GM19240 (cell line): ENCODE results near the gene HYLS1.
"Not testable (repeated sequence)": the region's sequence is repeated elsewhere in the genome, so short reads cannot be mapped to it uniquely, and the experiment has no call there.

Experiments
- DNase-seq: peaks from one replicate; pipeline ENCODE4 v3.0.0; 2011; ENCODE audit warnings: low spot score; ENCODE audit not compliant: insufficient read length

Gene HYLS1

DNA sequence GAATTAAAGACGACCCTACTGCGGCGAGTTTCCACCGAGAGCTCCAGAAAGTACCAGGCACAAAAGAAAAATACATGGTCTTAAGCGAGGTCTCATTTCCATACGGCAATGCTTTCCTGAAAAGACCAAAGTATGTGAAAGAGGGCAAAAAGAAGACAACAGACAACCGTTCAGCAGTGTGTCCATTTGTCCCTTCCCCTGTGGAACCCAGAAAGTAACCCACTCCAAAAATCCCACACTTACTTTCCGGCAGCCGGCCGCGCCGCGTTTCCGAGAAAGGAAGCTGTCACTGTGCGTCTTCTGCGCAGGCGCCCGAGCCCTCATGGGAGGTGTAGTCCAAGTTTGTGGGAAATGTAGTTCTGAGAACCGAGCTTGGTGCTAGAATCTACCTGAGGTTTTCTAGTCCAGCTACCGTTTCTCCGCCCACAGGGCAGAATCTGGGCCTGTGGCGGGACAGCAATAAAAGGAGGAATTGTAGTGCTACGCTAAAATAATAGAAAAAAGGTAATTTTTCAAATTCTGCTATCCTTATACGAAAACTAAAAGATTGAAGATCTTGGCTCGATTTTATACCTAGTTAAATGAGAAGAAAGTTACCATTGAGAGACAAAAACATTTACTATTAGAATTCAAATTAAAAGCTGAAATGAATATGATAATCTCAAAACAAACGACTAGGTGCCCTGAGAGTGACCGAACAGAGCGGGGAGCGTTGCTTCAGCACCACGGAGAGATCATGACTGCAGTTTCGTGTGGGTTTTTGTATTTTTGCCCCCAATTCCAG lies 15.7 kb downstream of the HYLS1 start, which contains the start of gene PUS3:
TSS of gene PUS3 (minus strand) at position 280 of the 784 bp plus-strand sequence. CDS start 6,922 bp downstream, outside the sequence.
- DNase-seq = peak; percentile 75

DNA sequence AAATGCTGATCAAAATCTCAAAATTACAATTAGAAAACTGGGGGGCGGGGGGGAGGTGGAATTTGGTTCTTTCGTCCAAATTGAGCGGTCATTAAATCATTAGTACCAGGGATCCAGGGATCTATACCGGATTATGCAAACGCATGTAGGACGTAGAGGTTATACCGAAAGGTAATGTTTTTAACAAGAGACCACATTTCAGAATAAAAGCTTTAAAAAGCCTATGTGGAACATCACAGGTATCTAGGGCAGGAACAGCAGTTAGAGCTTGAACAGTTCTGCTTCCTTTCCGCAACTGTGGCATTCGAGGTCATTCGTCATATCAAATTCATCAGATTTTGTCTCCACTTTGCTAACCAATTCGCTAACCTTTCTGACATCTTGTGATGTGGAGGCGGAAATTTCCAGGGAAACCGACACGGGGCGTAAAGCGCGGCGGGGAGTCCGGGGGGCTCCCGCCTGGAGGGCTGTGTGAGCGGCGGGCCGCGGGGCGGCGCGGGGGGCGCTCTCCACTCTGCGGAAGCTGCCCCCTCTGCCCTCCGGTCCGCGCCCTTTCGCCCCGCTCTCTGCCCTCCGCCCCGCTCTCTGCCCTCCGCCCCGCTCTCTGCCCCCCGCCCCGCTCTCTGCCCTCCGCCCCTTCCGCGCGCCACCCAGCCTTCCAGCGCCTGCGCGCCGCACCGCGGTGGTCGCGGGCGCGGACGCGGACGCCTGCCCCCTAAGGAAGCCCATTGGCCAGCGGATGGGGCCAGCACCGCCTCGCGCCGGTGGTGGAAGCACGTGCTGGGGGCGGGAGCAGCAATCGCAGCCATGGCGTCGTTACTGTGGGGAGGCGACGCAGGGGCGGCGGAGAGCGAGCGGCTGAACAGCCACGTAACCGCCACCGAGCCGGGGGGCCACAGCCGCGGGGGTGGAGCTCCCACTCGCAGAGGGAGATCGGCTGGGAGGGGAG lies 16.5 kb downstream of the HYLS1 start, which contains the start of gene DDX25:
TSS of gene DDX25 (plus strand) at position 798 of the 949 bp plus-strand sequence. CDS start at position 808, 10 bp downstream.
- DNase-seq = no peak

DNA sequence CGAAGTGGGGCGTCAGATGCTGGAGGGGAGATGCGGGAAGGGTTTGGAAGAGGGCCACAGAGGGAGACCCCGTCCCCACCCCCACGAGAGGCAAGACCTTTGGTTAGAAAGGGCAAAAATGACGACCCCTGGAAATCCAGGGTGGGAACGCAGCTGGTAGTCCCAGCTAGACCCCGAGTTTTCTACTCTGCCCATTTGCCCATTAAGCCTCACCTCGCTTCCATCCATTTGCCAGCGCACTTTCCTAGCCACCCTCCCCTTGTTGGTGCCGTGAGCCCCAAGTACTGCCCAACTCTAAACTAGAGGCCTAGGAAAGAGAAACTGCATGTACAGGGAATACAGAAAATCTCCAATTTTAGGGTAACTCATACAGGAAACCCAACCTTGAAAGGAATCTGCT lies 17.2 kb downstream of the HYLS1 start:
- DNase-seq = no peak

DNA sequence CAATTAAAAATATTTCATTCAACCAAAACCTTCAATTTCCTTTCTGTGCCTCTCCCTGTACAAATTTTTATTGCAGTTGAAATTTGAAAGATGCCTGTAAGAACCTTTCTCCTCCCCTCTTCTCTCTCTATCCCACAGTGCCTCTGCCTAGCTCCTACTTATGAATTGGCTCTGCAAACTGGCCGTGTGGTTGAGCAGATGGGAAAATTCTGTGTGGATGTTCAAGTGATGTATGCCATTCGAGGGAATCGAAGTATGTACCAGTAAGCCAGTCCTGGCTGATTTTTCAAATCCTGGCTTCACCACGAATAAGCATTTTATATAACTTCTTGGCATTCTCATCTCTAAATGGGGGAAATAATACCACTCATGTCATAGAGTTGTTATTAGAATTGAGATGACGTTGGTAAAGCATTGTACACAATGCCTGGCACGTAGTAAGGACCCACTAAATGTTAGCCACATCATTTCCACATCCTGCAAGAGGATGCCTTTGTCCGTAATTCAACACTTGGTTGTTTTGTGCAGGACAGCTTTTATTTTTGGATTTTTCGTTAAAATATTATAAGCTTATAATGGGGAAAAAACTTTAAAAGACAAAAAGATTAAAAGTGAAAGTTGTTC lies 22.9 kb downstream of the HYLS1 start:
- DNase-seq = no peak

DNA sequence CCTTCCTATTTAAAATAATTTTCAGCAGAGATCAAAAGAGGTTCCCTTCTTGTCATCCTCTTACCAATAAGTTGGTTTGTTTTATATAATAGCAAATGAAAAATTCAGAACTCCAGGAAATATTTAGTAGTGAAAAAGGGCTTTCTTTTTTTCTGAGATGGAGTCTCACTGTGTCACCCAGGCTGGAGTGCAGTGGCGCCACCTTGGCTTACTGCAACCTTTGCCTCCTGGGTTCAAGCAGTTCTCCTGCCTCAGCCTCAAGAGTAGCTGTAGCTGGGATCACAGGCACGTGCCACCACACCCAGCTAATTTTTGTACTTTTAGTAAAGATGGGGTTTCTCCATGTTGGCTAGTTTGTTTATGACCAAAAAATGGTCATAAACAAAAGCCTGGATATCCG lies 27.1 kb downstream of the HYLS1 start:
- not testable (repeated sequence) for DNase-seq

DNA sequence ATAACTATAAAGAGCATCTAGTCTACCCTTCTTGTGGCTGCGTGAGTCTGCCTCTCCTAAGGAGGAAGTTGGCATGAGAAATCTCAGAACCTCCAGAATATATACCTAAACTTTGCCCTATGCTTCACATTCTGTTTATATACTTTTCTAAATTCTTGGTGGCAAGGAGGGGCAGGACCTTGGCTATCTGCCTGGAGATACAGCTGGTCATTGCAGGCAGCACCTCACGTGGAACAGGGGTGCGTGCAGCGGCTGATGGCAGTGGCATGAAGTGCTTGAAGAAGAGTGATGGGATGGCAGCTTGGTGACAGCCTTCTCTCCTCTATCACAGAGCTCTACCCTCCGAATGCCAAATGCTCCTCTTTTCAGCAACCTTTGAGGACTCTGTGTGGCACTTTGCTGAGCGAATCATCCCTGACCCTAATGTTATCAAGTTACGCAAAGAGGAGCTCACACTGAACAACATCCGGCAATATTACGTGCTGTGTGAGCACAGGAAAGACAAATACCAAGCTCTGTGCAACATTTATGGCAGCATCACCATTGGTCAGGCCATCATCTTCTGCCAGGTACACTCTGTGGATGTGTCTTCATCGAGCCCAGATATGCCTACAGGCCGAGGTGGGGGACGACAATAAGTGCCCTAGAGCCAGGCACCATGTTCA lies 29.3 kb downstream of the HYLS1 start:
- DNase-seq = no peak

DNA sequence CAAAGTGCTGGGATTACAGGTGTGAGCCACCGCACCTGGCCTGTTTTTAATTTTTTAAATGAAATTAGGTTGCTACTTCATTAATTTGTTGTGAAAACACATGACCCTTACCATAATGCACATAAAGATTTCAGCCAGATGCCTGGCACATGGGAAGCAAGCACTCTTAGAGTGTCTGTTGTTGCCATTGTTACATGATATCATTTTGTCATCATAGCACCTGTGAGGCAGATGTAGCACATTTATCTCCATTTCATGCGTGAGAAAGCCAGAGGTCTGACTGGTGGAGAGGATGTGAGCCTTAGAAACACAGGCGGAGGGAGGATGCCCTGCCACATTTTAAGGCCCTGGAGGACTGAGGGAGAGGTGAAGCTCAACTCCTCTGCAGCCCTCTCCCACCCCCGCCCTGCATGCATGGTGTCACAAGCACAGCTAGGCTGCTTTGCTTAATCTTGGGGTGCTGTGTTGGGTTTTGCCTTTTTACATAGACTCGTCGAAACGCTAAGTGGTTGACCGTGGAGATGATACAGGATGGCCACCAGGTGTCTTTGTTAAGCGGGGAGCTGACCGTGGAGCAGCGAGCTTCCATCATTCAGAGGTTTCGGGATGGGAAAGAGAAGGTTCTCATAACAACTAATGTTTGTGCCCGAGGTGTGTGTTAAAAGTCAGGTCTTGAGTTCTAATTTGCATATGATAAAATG lies 30.8 kb downstream of the HYLS1 start:
- DNase-seq = no peak

DNA sequence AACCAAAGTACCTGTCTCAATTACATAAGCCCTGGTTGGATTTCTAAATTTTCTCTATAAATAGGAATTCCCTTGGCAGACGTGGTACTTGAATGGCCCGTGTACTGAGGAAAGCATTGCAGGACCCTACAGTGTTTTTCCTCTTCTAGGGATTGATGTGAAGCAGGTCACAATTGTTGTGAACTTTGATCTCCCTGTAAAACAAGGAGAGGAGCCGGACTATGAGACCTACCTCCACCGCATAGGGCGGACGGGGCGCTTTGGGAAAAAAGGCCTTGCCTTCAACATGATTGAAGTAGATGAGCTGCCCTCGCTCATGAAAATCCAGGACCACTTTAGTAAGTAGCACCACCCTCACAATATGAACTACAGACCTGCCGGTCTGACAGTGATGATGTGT lies 33.6 kb downstream of the HYLS1 start:
- no peak for DNase-seq

DNA sequence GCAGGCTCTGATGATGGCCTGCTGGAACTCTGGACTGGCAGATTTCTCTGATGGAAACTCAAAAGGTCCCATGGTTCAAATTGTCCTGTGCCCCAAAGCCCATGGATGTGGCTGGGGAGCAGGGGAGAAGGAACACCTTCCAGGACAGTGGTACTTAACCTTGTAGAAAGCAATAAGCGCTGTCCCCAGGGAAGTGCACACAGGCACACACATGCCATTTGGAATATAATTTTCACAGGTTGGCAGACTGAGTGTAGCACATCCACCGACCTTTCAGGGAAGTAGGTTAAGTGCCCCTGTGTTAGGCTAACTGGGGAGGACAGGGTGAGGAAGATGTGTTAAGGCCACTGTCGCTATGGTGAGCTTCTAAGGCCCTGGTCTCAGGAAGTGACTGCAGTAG lies 34.7 kb downstream of the HYLS1 start:
- no peak for DNase-seq

DNA sequence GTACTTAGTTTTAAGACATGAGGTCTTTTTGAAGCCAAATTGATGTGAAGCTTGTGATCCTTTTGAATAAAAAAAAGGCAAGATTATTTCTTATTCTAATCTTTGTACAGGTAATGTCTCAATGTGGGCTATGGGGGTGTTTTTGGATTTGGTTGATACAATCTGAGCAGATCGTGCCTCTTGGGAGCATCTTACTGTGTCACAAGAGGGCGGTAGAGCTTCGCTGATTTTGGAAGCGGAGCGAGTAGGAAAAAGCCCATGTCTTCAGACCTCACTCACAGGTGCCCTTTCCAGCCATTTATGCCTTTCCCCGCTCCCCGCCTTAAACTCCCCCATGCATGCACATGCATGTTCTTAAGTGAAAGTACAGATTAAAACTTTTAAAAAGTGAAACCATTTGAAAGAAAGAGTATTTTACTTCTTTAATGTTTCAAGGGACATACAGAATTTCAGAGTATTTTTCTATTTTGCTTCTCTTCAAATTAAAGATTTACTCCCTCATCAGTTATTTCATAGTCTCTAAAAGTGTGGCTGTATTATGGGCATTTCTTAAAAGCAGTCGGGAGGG lies 35.6 kb downstream of the HYLS1 start:
- DNase-seq = peak; percentile 41

DNA sequence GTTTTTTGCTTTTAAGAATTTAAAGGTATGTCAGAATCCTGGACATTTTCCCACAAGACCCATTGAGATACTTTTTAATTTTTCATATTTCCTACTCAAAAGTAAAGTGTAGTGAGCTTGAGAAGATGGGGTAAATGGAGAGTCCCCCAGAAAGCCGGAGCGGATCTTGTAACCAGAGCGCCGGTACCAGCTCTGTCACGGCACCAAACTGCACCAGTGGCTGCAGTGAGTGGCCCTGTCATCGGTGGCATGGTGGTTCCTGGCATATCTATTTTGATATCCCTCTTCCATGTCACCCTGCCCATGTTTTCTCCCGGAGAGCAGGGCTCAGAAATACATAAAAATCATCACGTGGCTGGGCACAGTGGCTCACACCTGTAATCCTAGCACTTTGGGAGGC lies 36.2 kb downstream of the HYLS1 start:
- DNase-seq = no peak

DNA sequence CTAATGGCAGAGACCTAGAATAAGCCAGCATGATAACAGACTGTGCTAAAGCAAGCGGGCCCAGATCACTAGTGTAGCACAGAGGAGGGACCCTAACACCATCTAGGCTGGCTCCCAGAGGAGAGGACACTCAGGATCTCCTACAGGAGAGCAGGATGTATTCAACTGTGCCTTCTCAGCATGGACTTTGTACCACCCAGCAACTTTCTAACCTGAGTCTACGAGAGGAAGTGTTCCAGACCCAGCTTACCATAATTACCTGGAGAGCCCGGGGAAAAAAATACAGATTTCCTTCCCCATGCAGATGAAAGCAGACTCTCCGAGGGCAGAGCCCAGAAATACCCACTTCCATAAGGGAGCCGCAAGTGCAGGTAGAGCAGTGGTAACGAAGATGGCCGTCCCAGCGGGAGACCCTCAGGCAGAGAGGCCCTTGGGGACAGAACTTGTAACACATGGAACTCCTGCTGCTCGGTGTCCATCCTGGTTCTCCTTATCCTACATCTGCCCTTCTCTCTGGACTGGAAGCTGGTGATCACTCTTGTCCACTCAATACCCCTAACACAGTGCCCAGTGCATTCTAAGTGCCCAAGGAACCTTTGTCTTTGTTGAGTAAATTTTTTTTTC lies 37.0 kb downstream of the HYLS1 start:
- DNase-seq = no peak

DNA sequence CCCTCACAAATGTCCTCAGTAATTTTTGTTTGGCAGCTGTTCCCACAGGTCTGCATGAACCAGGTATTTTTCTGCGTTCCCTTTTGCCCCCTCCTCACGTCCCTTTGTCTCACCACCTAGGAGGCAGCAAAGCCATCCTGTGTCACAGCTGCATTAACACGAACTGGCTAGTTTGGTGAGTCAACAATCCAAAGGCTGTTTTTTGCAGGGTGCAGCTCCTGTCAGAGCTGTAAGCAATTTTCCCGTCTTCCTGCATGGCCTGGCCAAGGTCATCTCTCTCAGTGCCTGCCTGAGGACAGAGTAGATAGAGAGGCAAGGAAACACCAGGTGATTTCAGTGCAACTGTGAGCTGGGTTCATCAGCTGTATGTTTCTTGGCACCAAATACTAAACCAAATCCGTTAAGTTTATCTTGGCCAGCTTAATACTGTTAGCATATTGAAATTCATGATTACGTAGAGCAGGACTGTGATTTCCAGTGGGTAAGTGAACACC lies 37.8 kb downstream of the HYLS1 start:
- DNase-seq = no peak

DNA sequence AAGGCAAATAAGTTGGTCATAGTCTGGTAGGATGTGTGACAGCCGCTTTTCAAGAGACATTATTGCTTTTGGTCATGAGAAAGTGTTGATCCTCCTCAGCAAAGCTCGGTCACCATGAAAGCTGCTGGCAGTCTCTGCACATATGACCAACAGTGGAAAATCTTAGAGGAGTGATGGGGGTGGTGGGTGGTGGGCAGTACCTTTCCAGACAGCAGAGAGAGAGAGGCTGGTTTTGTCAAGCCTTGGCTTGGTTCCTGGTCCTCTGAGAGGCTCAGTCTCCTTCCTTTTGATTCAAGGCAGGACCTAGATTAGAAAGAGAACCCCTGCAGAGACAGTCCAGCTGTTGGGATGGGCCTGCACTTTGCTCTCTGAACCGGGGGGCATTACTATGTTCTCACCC lies 38.3 kb downstream of the HYLS1 start:
- no peak for DNase-seq

DNA sequence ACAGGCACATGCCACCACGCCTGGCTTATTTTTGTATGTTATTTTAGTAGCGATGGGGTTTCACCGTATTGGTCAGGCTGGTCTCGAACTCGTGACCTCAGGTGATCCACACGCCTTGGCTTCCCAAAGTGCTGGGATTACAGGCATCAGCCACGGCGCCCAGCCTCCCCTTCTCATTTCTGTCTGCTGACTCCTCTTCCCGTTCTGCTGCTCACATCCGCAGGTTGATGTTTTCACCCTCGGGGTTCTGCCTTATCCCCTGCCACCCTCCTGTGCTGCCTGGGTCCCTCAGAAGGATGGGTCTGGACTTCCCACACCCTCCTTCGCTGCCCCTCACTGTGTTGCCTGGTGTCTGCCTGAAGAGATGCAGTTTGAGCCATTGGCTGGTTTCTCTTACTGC lies 39.2 kb downstream of the HYLS1 start:
- no peak for DNase-seq

DNA sequence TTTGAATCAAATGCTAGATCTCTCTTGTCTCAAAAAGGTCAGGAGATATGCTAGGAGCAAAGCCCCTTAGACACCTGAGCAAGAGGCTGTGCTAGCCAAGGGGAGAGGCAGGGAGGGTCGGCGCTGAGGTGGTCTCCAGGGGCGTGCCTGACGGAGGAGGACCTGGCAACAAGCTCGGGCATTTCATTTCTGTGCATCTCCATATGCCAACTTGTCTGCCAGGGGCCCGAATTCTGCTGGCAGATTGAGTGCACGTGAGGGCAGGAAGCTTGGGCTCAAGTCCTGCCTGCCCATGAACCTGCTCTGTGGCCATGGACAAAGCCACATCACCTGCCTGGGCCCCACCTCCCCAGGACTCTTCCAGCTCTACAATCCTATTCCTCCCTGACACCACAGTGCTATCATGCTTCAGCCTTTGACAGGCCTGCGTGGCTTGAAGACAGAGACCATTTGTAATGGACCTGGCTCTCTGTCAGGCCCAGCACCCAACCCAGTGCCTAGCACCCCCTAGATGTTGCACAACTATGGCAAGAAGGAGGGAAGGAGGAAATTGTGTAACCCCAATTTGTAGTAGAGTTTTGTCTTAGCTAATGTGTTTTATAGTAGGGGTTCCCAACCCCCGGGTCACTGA lies 42.1 kb downstream of the HYLS1 start:
- DNase-seq = no peak

DNA sequence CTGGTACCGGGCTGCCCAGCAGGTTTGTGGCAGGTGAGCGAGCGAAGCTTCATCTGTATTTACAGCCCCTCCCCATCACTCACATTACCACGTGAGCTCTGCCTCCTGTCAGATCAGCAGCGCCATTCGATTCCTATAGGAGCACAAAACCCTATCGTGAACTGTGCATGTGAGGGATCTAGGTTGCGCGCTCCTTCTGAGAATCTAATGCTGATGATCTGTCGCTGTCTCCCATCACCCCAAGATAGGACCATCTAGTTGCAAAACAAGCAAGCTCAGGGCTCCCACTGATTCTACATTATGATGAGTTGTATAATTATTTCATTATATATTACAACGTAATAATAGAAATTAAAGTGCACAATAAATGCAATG lies 42.6 kb downstream of the HYLS1 start:
- no peak for DNase-seq

DNA sequence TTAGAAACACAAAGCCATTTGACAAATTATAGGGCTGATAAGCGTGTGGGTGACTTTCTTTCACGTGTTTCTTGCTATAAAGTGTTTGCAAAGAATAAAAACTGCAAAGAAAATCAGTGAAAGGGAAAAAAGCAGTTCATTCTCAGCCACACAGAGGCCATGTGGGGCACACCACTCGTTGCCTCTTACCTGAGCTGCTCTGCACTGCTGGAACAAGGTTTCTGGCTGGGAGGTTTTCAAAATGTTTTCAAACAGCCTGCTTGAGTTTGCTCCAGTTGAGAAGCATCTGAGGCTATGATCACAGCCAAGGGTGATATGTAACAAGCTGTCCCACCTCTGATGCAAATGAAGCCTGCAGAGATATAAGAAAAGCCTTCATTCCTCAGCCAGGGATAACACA lies 43.6 kb downstream of the HYLS1 start:
- DNase-seq = no peak

DNA sequence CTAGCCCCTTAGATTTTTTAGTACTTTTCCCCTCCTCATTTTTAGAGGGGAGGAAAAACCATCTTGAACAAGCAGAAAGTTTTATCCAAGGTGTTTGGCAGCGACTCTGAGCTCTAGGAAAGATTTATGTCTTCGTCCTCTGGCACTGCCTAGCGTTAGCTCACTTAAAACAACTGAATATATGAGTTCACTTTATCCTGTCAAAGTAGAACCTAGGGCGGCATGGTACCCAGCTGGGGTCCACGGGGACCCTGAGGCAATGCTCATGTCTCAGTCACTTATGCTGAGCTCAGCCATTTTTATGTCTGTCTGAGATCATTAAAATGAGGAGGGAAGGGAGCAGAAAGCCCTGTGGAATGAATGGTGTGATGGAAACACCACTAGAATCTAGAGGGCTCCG lies 44.2 kb downstream of the HYLS1 start:
- no peak for DNase-seq
